ENCODE measurements around the gene SHROOM4. TPM values are rescaled to one million over a fixed set of nuclear protein-coding genes. Genes with fewer than 3 reads are reported as not detected.

The SHROOM4 gene
- total RNA-seq, 2 donors from 2014 or later = 1.6 to 2.6 TPM

DNA sequence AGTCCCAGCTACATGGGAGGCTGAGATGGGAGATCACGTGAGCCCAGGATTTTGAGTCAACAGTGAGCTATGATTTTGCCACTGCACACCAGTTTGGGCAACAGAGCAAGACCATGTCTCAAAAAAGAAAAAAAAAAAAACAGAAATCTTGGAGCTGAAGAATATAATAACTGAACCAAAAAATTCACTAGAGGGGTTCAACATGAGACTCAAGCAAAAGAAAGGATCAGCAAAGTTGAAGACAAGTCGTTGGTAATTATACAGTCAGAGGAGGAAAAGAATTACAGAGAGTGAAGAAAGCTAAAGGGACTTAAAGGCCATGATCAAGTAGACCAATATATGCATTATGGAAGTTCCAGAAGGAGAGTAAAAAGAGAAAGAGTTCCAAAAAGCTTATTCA lies 26.9 kb downstream of the SHROOM4 start:
- TF ChIP-seq, protein P1, sequence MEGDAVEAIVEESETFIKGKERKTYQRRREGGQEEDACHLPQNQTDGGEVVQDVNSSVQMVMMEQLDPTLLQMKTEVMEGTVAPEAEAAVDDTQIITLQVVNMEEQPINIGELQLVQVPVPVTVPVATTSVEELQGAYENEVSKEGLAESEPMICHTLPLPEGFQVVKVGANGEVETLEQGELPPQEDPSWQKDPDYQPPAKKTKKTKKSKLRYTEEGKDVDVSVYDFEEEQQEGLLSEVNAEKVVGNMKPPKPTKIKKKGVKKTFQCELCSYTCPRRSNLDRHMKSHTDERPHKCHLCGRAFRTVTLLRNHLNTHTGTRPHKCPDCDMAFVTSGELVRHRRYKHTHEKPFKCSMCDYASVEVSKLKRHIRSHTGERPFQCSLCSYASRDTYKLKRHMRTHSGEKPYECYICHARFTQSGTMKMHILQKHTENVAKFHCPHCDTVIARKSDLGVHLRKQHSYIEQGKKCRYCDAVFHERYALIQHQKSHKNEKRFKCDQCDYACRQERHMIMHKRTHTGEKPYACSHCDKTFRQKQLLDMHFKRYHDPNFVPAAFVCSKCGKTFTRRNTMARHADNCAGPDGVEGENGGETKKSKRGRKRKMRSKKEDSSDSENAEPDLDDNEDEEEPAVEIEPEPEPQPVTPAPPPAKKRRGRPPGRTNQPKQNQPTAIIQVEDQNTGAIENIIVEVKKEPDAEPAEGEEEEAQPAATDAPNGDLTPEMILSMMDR (IDR thresholded peaks at IDR 0.05) = no peak
- no peak for TF ChIP-seq POLR2A (IDR thresholded peaks at IDR 0.05)
- 78 to 80% methylated on average over 2 of the region's 2 CpGs for WGBS, 2 donors
- Histone ChIP-seq H3K36me3 (replicated peaks in 1 of 2; ENCODE audit: insufficient read depth in 1 of 2, low read depth in 2 of 2) (no peaks in the 10 kb centered on the region), H3K4me1 (no peaks in the 10 kb centered on the region), H3K4me3 (no peak overlapping the region), H3K27ac (no peak overlapping the region), H3K9me3 (no peaks in the 10 kb centered on the region), H3K27me3 (no peaks in the 10 kb centered on the region)
- no peak for ATAC-seq
- no peak for DNase-seq
- intact Hi-C loops (cut with DNase I) = no loop called here

DNA sequence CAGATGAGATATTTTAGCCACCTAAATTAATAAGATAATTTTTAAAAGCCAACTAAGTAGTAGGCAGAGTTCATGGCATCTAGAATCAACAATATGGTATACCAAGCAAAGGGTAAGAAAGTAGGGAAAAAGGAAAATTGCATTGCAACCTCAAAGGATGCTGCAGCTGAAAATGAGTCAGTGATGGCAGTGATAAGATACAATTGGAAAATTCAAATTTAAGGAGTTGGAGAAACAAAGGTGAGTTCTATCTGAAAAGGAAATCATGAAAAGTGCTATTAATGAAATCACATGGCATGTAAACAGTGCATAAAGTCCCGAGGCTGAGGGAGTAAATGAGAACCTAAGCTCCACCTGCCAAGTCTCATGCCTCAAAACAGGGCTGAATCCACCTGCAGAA lies 33.9 kb downstream of the SHROOM4 start:
- WGBS, 2 donors = 27 to 55% methylated on average over 1 of the region's 1 CpG
- Histone ChIP-seq H3K4me1 (no peaks in the 10 kb centered on the region), H3K9me3 (no peaks in the 10 kb centered on the region), H3K27ac (no peak overlapping the region), H3K4me3 (no peak overlapping the region), H3K36me3 (replicated peaks in 1 of 2; ENCODE audit: insufficient read depth in 1 of 2, low read depth in 2 of 2) (no peaks in the 10 kb centered on the region), H3K27me3 (no peaks in the 10 kb centered on the region)
- no peak for TF ChIP-seq POLR2A (IDR thresholded peaks at IDR 0.05)
- TF ChIP-seq, protein P1 (IDR thresholded peaks at IDR 0.05) = no peak
- intact Hi-C loops (cut with DNase I) = no loop called here
- ATAC-seq (no peak), DNase-seq (no peak)

DNA sequence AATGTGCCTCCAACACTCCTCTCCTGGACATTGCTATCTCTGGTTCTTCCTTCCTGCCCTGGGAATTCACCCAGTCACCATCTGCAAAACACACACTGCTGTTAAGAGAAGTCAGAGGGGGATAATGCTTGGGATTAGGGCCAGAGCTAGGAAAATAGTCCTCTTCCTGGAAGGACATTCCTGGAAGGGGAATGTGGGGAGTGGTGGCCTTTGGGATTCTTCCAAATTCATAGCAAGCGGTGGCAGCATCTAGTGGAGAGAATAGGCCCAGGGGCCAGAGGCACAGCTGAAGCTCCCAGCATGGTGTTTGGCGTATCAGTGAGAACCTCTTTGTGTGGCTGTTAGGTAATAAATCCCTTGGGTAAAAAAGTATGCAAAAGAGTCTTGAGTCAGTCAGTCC lies 34.3 kb downstream of the SHROOM4 start:
- Histone ChIP-seq H3K9me3 (no peaks in the 10 kb centered on the region), H3K27ac (no peak overlapping the region), H3K36me3 (replicated peaks in 1 of 2; ENCODE audit: insufficient read depth in 1 of 2, low read depth in 2 of 2) (no peaks in the 10 kb centered on the region), H3K4me1 (no peaks in the 10 kb centered on the region), H3K27me3 (no peaks in the 10 kb centered on the region), H3K4me3 (no peak overlapping the region)
- 47 to 61% methylated on average over 2 of the region's 2 CpGs for WGBS, 2 donors
- TF ChIP-seq, protein P1 (IDR thresholded peaks at IDR 0.05) = no peak
- no peak for TF ChIP-seq POLR2A (IDR thresholded peaks at IDR 0.05)
- DNase-seq (no peak), ATAC-seq (no peak)
- intact Hi-C loops (cut with DNase I) = no loop called here

DNA sequence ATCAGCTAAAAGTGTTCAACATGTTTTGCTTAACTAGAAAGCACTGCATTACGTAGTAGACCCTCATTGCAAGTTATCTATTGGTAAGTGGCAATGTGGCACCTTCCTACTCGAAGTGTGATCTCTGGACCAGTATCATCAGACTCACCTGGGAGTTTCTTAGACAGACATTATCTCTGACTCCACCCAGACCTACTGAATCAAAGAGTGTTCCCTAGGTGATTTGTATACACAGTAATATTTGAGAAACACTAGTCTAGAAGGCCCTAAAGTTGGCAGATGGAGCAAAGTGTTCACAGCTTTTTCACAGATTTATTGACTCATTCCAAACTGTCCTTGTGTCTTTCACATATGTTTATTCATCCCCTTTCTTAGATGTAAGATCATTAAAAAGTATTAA lies 35.7 kb downstream of the SHROOM4 start:
- DNase-seq = no peak
- no peak overlapping the region for H3K27ac ChIP-seq
- H3K4me1 ChIP-seq = no peaks in the 10 kb centered on the region
- 72 to 88% methylated on average over 2 of the region's 2 CpGs for whole genome bisulfite sequencing, 2 donors
- TF ChIP-seq, protein P1 (IDR thresholded peaks at IDR 0.05) = no peak
- TF ChIP-seq POLR2A (IDR thresholded peaks at IDR 0.05) = no peak
- H3K9me3 ChIP-seq = no peaks in the 10 kb centered on the region
- no peak overlapping the region for H3K4me3 ChIP-seq
- no peaks in the 10 kb centered on the region for H3K27me3 ChIP-seq
- intact Hi-C loops (cut with DNase I) = no loop called here
- no peaks in the 10 kb centered on the region for H3K36me3 ChIP-seq (replicated peaks in 1 of 2; ENCODE audit: insufficient read depth in 1 of 2, low read depth in 2 of 2)
- ATAC-seq = no peak

DNA sequence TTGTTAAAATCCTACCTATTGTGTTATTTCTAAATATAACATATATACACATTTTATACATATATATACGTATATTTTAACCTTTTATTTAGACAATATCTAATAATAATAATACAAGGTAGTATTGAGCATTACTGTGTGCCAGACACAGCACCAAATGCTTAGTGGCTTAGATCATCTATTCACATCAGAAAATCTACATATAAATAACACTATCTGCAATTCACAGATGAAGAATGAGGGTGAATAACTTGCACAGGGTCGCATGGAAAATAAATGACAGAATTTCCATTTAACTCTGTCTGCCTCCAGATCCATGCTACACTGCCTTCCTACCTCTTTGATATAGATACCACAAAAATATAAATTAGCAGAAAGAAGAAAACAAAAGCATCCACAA lies 37.7 kb downstream of the SHROOM4 start:
- H3K36me3 ChIP-seq (replicated peaks in 1 of 2; ENCODE audit: insufficient read depth in 1 of 2, low read depth in 2 of 2) = no peaks in the 10 kb centered on the region
- no peaks in the 10 kb centered on the region for H3K27me3 ChIP-seq
- intact Hi-C loops (cut with DNase I) = no loop called here
- H3K9me3 ChIP-seq = no peaks in the 10 kb centered on the region
- 47 to 84% methylated on average over 2 of the region's 2 CpGs for WGBS, 2 donors
- DNase-seq (no peak), ATAC-seq (no peak)
- H3K4me3 ChIP-seq = no peak overlapping the region
- no peak overlapping the region for H3K27ac ChIP-seq
- no peaks in the 10 kb centered on the region for H3K4me1 ChIP-seq
- no peak for TF ChIP-seq POLR2A (IDR thresholded peaks at IDR 0.05)
- TF ChIP-seq, protein P1 (IDR thresholded peaks at IDR 0.05) = no peak

Data from body of pancreas (tissue), 4 donors.